C4-2B (cell line): ENCODE results near the gene TMEM179.

Source experiments
- ZFX ChIP-seq: fragments of 450-650 bp; IDR thresholded peaks from 2 replicates; pipeline ENCODE4 v1.6.1; 2017
- TF ChIP-seq, protein P1 (sequence below): fragments of 450-650 bp; conservative IDR thresholded peaks from 2 replicates; pipeline ENCODE4 v1.5.1; 2017; ENCODE audit warnings: mild to moderate bottlenecking

DNA sequence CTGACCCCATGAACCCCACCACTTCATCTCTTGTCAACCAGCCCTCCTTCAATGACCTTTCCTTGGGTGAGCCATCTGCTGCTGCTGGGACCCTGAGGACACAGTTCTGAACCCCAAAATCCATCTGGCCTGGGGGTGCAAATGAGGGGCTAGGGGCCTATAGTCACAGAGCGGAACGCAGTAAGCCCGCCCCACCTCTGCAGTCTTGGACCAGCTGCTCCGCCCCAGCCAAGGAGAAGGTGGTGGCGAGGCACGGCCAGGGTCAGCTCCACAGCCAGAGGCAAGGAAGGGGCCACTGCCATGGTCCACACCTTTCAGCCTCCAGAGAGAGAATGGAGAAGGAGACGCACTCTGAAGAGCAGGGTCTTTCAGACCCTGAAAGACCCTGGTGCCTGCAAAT, 5.1 kb downstream of the TMEM179 start:
- TF ChIP-seq, protein P1, sequence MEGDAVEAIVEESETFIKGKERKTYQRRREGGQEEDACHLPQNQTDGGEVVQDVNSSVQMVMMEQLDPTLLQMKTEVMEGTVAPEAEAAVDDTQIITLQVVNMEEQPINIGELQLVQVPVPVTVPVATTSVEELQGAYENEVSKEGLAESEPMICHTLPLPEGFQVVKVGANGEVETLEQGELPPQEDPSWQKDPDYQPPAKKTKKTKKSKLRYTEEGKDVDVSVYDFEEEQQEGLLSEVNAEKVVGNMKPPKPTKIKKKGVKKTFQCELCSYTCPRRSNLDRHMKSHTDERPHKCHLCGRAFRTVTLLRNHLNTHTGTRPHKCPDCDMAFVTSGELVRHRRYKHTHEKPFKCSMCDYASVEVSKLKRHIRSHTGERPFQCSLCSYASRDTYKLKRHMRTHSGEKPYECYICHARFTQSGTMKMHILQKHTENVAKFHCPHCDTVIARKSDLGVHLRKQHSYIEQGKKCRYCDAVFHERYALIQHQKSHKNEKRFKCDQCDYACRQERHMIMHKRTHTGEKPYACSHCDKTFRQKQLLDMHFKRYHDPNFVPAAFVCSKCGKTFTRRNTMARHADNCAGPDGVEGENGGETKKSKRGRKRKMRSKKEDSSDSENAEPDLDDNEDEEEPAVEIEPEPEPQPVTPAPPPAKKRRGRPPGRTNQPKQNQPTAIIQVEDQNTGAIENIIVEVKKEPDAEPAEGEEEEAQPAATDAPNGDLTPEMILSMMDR, result no peak
- TF ChIP-seq ZFX, result no peak
